B cell (primary cell): Measurements from ENCODE around the gene PDE3A. TPM values are rescaled to one million over a fixed set of nuclear protein-coding genes. Genes with fewer than 3 reads are reported as not detected.

Source experiments
- ATAC-seq: fragments of 200-7000 bp; cut with Tn5 transposase; one replicate; pipeline ENCODE4 v1.10.0; 2021; ENCODE audit warnings: low read depth, mild to moderate bottlenecking, moderate number of reproducible peaks, moderate library complexity
- CTCF ChIA-PET: fragments of 350-600 bp; sonication (Branson Sonifier 250); formaldehyde crosslinking; loops from one replicate; lab custom pipeline; 2021; ENCODE audit warnings: antibody characterized with exemption, inconsistent platforms; lab: Charles Lee
- POLR2A ChIA-PET: fragments of 350-600 bp; sonication (Branson Sonifier 250); formaldehyde crosslinking; loops from one replicate; lab custom pipeline; 2021; ENCODE audit warnings: antibody characterized with exemption; lab: Charles Lee
- DNase-seq: peaks from one replicate; pipeline ENCODE4 v3.0.0; 2013
- H2AFZ ChIP-seq: 2 replicates; pipeline ENCODE4 v1.6.1; 2012; ENCODE audit warnings: mild to moderate bottlenecking, low read depth, low read length; ENCODE audit not compliant: insufficient read depth, poor library complexity, severe bottlenecking
- H3K27ac ChIP-seq, 2 donors: 1 replicate in 1 of 2; 2 replicates in 1 of 2; pipeline ENCODE4 v1.5.1; 2012 to 2013; ENCODE audit warnings: low read length in 2 of 2, mild to moderate bottlenecking in 2 of 2, moderate library complexity in 1 of 2
- H3K27me3 ChIP-seq, 4 experiments: fragments of 200-600 bp in 1 of 4; sonication (generic) in 1 of 4; replicated peaks in 1 of 4; 1 replicate in 2 of 4; 2 replicates in 2 of 4; pipeline versions ENCODE4 v1.6.1 to v1.7.0; 2013 to 2016; ENCODE audit warnings: low read length in 3 of 4, mild to moderate bottlenecking in 2 of 4, mixed read lengths in 1 of 4, moderate library complexity in 1 of 4; ENCODE audit not compliant: insufficient read depth in 4 of 4, control insufficient read depth in 3 of 4; ENCODE audit errors: control extremely low read depth in 1 of 4
- H3K36me3 ChIP-seq, 2 experiments: replicated peaks in 1 of 2; 1 replicate in 1 of 2; 2 replicates in 1 of 2; pipeline versions ENCODE4 v1.6.1 to v1.7.1; 2013; ENCODE audit warnings: low read length in 1 of 2; ENCODE audit not compliant: insufficient read depth in 2 of 2, control insufficient read depth in 1 of 2; ENCODE audit errors: control extremely low read depth in 1 of 2, extremely low read depth in 1 of 2
- H3K4me1 ChIP-seq, 2 donors: fragments of 200-600 bp in 1 of 2; sonication (generic) in 1 of 2; 1 replicate in 1 of 2; 2 replicates in 1 of 2; pipeline versions ENCODE4 v1.5.1 to v1.6.1; 2013 to 2017; ENCODE audit warnings: low read length in 2 of 2; ENCODE audit not compliant: control insufficient read depth in 2 of 2, insufficient read depth in 2 of 2
- H3K4me2 ChIP-seq: replicated peaks from 2 replicates; pipeline ENCODE3; 2012; ENCODE audit warnings: mild to moderate bottlenecking, low read depth, low read length; ENCODE audit not compliant: poor library complexity, severe bottlenecking
- H3K4me3 ChIP-seq, 5 experiments: fragments of 200-600 bp in 1 of 5; sonication (generic) in 1 of 5; 1 replicate in 3 of 5; 2 replicates in 2 of 5; pipeline versions ENCODE4 v1.5.1 to v1.7.0; 2011 to 2016; ENCODE audit warnings: low read length in 4 of 5, mild to moderate bottlenecking in 4 of 5, low read depth in 2 of 5, control low read depth in 1 of 5, moderate library complexity in 1 of 5; ENCODE audit not compliant: insufficient read depth in 1 of 5; ENCODE audit errors: control extremely low read depth in 1 of 5, extremely low read depth in 1 of 5
- H3K79me2 ChIP-seq: fragments of 200-600 bp; sonication (generic); one replicate; pipeline ENCODE4 v1.6.0; 2016; ENCODE audit warnings: low read length; ENCODE audit not compliant: control insufficient read depth, insufficient read depth
- H3K9ac ChIP-seq: fragments of 200-600 bp; sonication (generic); 2 replicates; pipeline ENCODE4 v1.6.1; 2017; ENCODE audit warnings: mild to moderate bottlenecking, low read length, moderate library complexity
- H3K9me3 ChIP-seq, 3 donors: one replicate each; pipeline versions ENCODE4 v1.6.1 to v1.7.1; 2013; ENCODE audit warnings: low read length in 2 of 3; ENCODE audit not compliant: control insufficient read depth in 2 of 3, insufficient read depth in 1 of 3; ENCODE audit errors: control extremely low read depth in 1 of 3
- H4K20me1 ChIP-seq: 2 replicates; pipeline ENCODE4 v1.6.0; 2012; ENCODE audit warnings: mild to moderate bottlenecking, low read length; ENCODE audit not compliant: insufficient read depth, control insufficient read depth, poor library complexity, severe bottlenecking
- H3K27ac Mint-ChIP-seq: one replicate; pipeline ENCODE4 v1.8.0; 2021; ENCODE audit warnings: mixed read lengths
- H3K27me3 Mint-ChIP-seq: one replicate; pipeline ENCODE4 v1.8.0; 2021; ENCODE audit warnings: mixed read lengths
- H3K4me1 Mint-ChIP-seq: one replicate; pipeline ENCODE4 v1.8.0; 2021; ENCODE audit warnings: mixed read lengths
- H3K4me3 Mint-ChIP-seq: one replicate; pipeline ENCODE4 v1.8.0; 2021; ENCODE audit warnings: mixed read lengths
- H3K9me3 Mint-ChIP-seq: one replicate; pipeline ENCODE4 v1.8.0; 2022; ENCODE audit warnings: mixed read lengths; ENCODE audit not compliant: insufficient read depth
- EZH2 ChIP-seq: IDR thresholded peaks from 2 replicates; pipeline ENCODE4 v1.6.1; 2012; ENCODE audit warnings: borderline replicate concordance, low read depth, mild to moderate bottlenecking, moderate library complexity, low read length; ENCODE audit not compliant: insufficient read depth, poor library complexity, severe bottlenecking
- WGBS: methylation state at CpG from one replicate; pipeline ENCODE4 v1.1.5; 2013; ENCODE audit warnings: missing lambda C conversion rate; ENCODE audit not compliant: insufficient coverage; 5-methylcytosine and 5-hydroxymethylcytosine counted together
- intact Hi-C: fragments of 100-400 bp; cut with micrococcal nuclease; formaldehyde crosslinking; loops from one replicate; pipeline ENCODE4 v1.10.0; 2022
- polyA plus RNA-seq: library from polyadenylated mRNA; depleted of rRNA; stranded (reverse); fragments of >200 nt; gene quantifications from 2 replicates; pipeline ENCODE4 v1.2.3, GENCODE V29; 2012
- total RNA-seq, 2 donors: library from RNA; stranded (reverse); fragments of 120-200 nt in 1 of 2; gene quantifications; 1 replicate in 1 of 2; 2 replicates in 1 of 2; pipeline versions ENCODE4 v1.2.3 to v1.2.4, GENCODE V29; 2013 to 2022
- TF ChIP-seq, protein P1 (sequence below): fragments of 200-600 bp; IDR thresholded peaks from one replicate; pipeline ENCODE4 v1.8.0; 2022; ENCODE audit warnings: antibody characterized with exemption, mild to moderate bottlenecking

Gene PDE3A
- total and polyA plus RNA-seq, 2 donors (not counting 1 experiment from before 2014, with no cell fraction given): not detected

GRCh38 chr12:20474016-20474415 is 105.7 kb downstream of the PDE3A start:
- CTCF ChIA-PET: no interaction called here
- no peak overlapping the region for H3K27ac ChIP-seq
- Mint-ChIP-seq H3K27me3 (no peaks in the 10 kb centered on the region), H3K27ac (no peak overlapping the region), H3K4me3 (no peak overlapping the region), H3K4me1 (no peaks in the 10 kb centered on the region), H3K9me3 (no peaks in the 10 kb centered on the region)
- intact Hi-C loops: no loop called here
- no peaks in the 10 kb centered on the region for H3K4me1 ChIP-seq
- H3K4me3 ChIP-seq: no peak overlapping the region
- H4K20me1 ChIP-seq: no peaks in the 10 kb centered on the region
- DNase-seq (no peak), ATAC-seq (no peak)
- no peaks in the 10 kb centered on the region for H3K27me3 ChIP-seq
- no CpG with 5 or more reads among the region's 6 CpGs for WGBS
- TF ChIP-seq EZH2: no peak
- TF ChIP-seq, protein P1, sequence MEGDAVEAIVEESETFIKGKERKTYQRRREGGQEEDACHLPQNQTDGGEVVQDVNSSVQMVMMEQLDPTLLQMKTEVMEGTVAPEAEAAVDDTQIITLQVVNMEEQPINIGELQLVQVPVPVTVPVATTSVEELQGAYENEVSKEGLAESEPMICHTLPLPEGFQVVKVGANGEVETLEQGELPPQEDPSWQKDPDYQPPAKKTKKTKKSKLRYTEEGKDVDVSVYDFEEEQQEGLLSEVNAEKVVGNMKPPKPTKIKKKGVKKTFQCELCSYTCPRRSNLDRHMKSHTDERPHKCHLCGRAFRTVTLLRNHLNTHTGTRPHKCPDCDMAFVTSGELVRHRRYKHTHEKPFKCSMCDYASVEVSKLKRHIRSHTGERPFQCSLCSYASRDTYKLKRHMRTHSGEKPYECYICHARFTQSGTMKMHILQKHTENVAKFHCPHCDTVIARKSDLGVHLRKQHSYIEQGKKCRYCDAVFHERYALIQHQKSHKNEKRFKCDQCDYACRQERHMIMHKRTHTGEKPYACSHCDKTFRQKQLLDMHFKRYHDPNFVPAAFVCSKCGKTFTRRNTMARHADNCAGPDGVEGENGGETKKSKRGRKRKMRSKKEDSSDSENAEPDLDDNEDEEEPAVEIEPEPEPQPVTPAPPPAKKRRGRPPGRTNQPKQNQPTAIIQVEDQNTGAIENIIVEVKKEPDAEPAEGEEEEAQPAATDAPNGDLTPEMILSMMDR: no peak
- no peak overlapping the region for H2AFZ ChIP-seq
- H3K9me3 ChIP-seq: no peaks in the 10 kb centered on the region
- H3K9ac ChIP-seq: no peak overlapping the region
- no peak overlapping the region for H3K4me2 ChIP-seq
- no peaks in the 10 kb centered on the region for H3K36me3 ChIP-seq
- no peaks in the 10 kb centered on the region for H3K79me2 ChIP-seq
- POLR2A ChIA-PET: no interaction called here

- POLR2A ChIA-PET: no interaction called here
- Histone ChIP-seq H4K20me1 (no peaks in the 10 kb centered on the region), H3K36me3 (no peaks in the 10 kb centered on the region), H3K4me1 (no peaks in the 10 kb centered on the region), H3K9ac (no peak overlapping the region), H3K79me2 (no peaks in the 10 kb centered on the region), H3K4me3 (no peak overlapping the region), H3K4me2 (no peak overlapping the region), H3K27ac (no peak overlapping the region), H2AFZ (no peak overlapping the region), H3K27me3 (no peaks in the 10 kb centered on the region), H3K9me3 (no peaks in the 10 kb centered on the region)
- no peak for ATAC-seq
- no peak overlapping the region for H3K27ac Mint-ChIP-seq
- no peak for DNase-seq
- CTCF ChIA-PET: no interaction called here
- no peaks in the 10 kb centered on the region for H3K9me3 Mint-ChIP-seq
- TF ChIP-seq EZH2: no peak
- TF ChIP-seq, protein P1: no peak
- intact Hi-C loops: no loop called here
- WGBS: 69% methylated on average over 3 of the region's 4 CpGs
- no peaks in the 10 kb centered on the region for H3K27me3 Mint-ChIP-seq
- no peak overlapping the region for H3K4me3 Mint-ChIP-seq
- no peaks in the 10 kb centered on the region for H3K4me1 Mint-ChIP-seq
Observed at GRCh38 chr12:20474443-20474842, 106.1 kb downstream of the PDE3A start.
